K562 (cell line): Measurements from ENCODE around the gene MTREX. TPM values are rescaled to one million over a fixed set of nuclear protein-coding genes. Genes with fewer than 3 reads are reported as not detected.

Experiments used
- ATAC-seq: fragments of 200-7000 bp; cut with Tn5 transposase; 3 replicates; pipeline ENCODE4 v1.9.1; 2020; ENCODE audit warnings: moderate library complexity
- BruUV-seq: library from RNA; stranded (reverse); fragments of 400-500 nt; replicated peaks from 2 replicates; lab custom pipeline; 2021; lab: Mats Ljungman, UMichigan
- CTCF ChIA-PET: fragments of 300-600 bp; formaldehyde crosslinking; extraction: SDS; loops from one replicate; lab custom pipeline; 2021; ENCODE audit warnings: low intra/inter-chr PET ratio; lab: Yijun Ruan, JAX
- POLR2A ChIA-PET: fragments of 300-600, 350-650 bp; sonication (Branson Sonifier 250); formaldehyde crosslinking; extraction: SDS; loops from one replicate; lab custom pipeline; 2021; ENCODE audit warnings: antibody characterized with exemption, inconsistent platforms; lab: Yijun Ruan, JAX
- DNase-seq, 4 experiments: peaks; one replicate each; pipeline versions ENCODE4 v3.0.0 to v3.0.0-alpha.2; 2011 to 2018; ENCODE audit warnings: low spot score in 3 of 4, mixed read lengths in 3 of 4; ENCODE audit errors: extremely low read depth in 1 of 4
- FAIRE-seq: peaks from 2 replicates; lab custom pipeline; 2011; peaks lifted over from hg19 to GRCh38; lab: Jason Lieb, UNC
- H2AFZ ChIP-seq: 2 replicates; pipeline ENCODE4 v1.6.0; 2011; ENCODE audit warnings: low read depth, low read length, control low read depth, inconsistent platforms
- H3K27ac ChIP-seq: fragments of 200-600 bp; 3 replicates; pipeline ENCODE4 v1.8.0; 2011; ENCODE audit warnings: low read depth, mild to moderate bottlenecking, control low read depth, inconsistent platforms, low read length, moderate library complexity, mixed read lengths; ENCODE audit errors: extremely low read depth
- H3K27me3 ChIP-seq, 2 experiments: fragments of 300-600 bp in 1 of 2; 2 replicates in 1 of 2; 3 replicates in 1 of 2; pipeline versions ENCODE4 v1.6.0 to v1.8.0; 2011; ENCODE audit warnings: inconsistent platforms in 2 of 2, low read length in 2 of 2, mild to moderate bottlenecking in 1 of 2, mixed read lengths in 1 of 2, moderate library complexity in 1 of 2; ENCODE audit not compliant: control insufficient read depth in 2 of 2, insufficient read depth in 2 of 2
- H3K36me3 ChIP-seq: fragments of 300-600 bp; 3 replicates; pipeline ENCODE4 v1.8.0; 2011; ENCODE audit warnings: mild to moderate bottlenecking, low read length, inconsistent platforms; ENCODE audit not compliant: control insufficient read depth, insufficient read depth
- H3K4me1 ChIP-seq, 2 experiments: fragments of 200-600 bp in 1 of 2; replicated peaks in 1 of 2; 2 replicates in 1 of 2; 3 replicates in 1 of 2; pipeline versions ENCODE4 v1.5.1 to v1.8.0; 2011; ENCODE audit warnings: inconsistent platforms in 2 of 2, low read length in 2 of 2, mild to moderate bottlenecking in 1 of 2, mixed read lengths in 1 of 2, moderate library complexity in 1 of 2; ENCODE audit not compliant: control insufficient read depth in 2 of 2, insufficient read depth in 2 of 2
- H3K4me2 ChIP-seq: 2 replicates; pipeline ENCODE4 v1.6.1; 2011; ENCODE audit warnings: low read length, control low read depth, inconsistent platforms, mixed read lengths; ENCODE audit not compliant: insufficient read depth
- H3K4me3 ChIP-seq: fragments of 200-600 bp; sonication (generic), shearing (Covaris generic); 2 replicates; pipeline ENCODE4 v1.5.1; 2016; ENCODE audit warnings: control low read depth, inconsistent platforms
- H3K79me2 ChIP-seq: fragments of 200-600 bp; 3 replicates; pipeline ENCODE4 v1.8.0; 2011; ENCODE audit warnings: low read length, inconsistent platforms; ENCODE audit not compliant: control insufficient read depth, insufficient read depth
- H3K9ac ChIP-seq, 2 experiments: 2 replicates each; pipeline versions ENCODE4 v1.6.0 to v1.6.1; 2011; ENCODE audit warnings: low read depth in 2 of 2, low read length in 2 of 2, control low read depth in 1 of 2, inconsistent platforms in 1 of 2, mild to moderate bottlenecking in 1 of 2, mixed read lengths in 1 of 2; ENCODE audit not compliant: insufficient read depth in 1 of 2
- H3K9me1 ChIP-seq: one replicate; pipeline ENCODE4 v1.6.0; 2011; ENCODE audit warnings: inconsistent platforms, mild to moderate bottlenecking, low read length, moderate library complexity; ENCODE audit not compliant: control insufficient read depth, insufficient read depth
- H3K9me3 ChIP-seq: replicated peaks from 2 replicates; pipeline ENCODE4 v1.5.1; 2011; ENCODE audit warnings: low read depth, low read length, inconsistent platforms; ENCODE audit not compliant: control insufficient read depth, insufficient read depth
- H4K20me1 ChIP-seq: replicated peaks from 2 replicates; pipeline ENCODE4 v1.6.1; 2011; ENCODE audit warnings: low read length, inconsistent platforms, mixed read lengths; ENCODE audit not compliant: control insufficient read depth, insufficient read depth
- ARID2 ChIP-seq: fragments of 450-650 bp; IDR thresholded peaks from 2 replicates; pipeline ENCODE4 v1.6.1; 2017; ENCODE audit warnings: antibody characterized with exemption, mild to moderate bottlenecking
- CBX3 ChIP-seq, 2 experiments: IDR thresholded peaks; 1 replicate in 1 of 2; 2 replicates in 1 of 2; pipeline ENCODE4 v1.6.1; 2012; ENCODE audit warnings: inconsistent platforms in 2 of 2, low read length in 2 of 2, borderline replicate concordance in 1 of 2, control low read depth in 1 of 2
- CTCF ChIP-seq, 3 experiments: IDR thresholded peaks in 2 of 3; conservative IDR thresholded peaks in 1 of 3; 2 replicates each; pipeline ENCODE4 v1.5.1; 2011 to 2012; ENCODE audit warnings: low read length in 3 of 3, mild to moderate bottlenecking in 3 of 3, control low read depth in 2 of 3, improper control_type of control experiment in 1 of 3, inconsistent platforms in 1 of 3, low read depth in 1 of 3, mixed read lengths in 1 of 3, moderate library complexity in 1 of 3; ENCODE audit not compliant: insufficient read depth in 2 of 3
- ERF ChIP-seq: fragments of 450-650 bp; formaldehyde crosslinking; IDR thresholded peaks from 2 replicates; pipeline ENCODE4 v1.4.0; 2020; ENCODE audit warnings: mild to moderate bottlenecking, mixed read lengths
- GTF2F1 ChIP-seq: IDR thresholded peaks from 2 replicates; pipeline ENCODE4 v1.6.1; 2011; ENCODE audit warnings: low read depth, low read length, improper control_type of control experiment
- HDAC1 ChIP-seq, 2 experiments: fragments of 450-650 bp; IDR thresholded peaks; 2 replicates each; pipeline ENCODE4 v1.6.1; 2016 to 2017; ENCODE audit warnings: inconsistent platforms in 1 of 2, mild to moderate bottlenecking in 1 of 2, moderate library complexity in 1 of 2
- HMBOX1 ChIP-seq: sonication (generic); IDR thresholded peaks from 2 replicates; pipeline ENCODE4 v1.6.1; 2016
- HMG20B ChIP-seq: fragments of 250-450 bp; sonication (Bioruptor Pico); IDR thresholded peaks from 2 replicates; pipeline ENCODE4 v1.5.0; 2021; ENCODE audit warnings: mild to moderate bottlenecking
- RCOR1 ChIP-seq, 2 experiments: IDR thresholded peaks; 2 replicates each; pipeline ENCODE4 v1.6.1; 2012; ENCODE audit warnings: low read depth in 2 of 2, low read length in 2 of 2, borderline replicate concordance in 1 of 2, improper control_type of control experiment in 1 of 2
- SPI1 ChIP-seq: IDR thresholded peaks from 2 replicates; pipeline ENCODE4 v1.6.1; 2011; ENCODE audit warnings: low read depth, low read length, control low read depth, borderline replicate concordance
- TFE3 ChIP-seq: fragments of 450-650 bp; formaldehyde crosslinking; IDR thresholded peaks from 2 replicates; pipeline ENCODE4 v1.4.0; 2020; ENCODE audit warnings: mild to moderate bottlenecking, mixed read lengths
- TRIM24 ChIP-seq, 2 experiments: fragments of 450-650 bp; IDR thresholded peaks; 2 replicates each; pipeline ENCODE4 v1.6.1; 2016
- U2AF1 ChIP-seq: fragments of 200-400 bp; formaldehyde crosslinking; optimal IDR thresholded peaks from 2 replicates; pipeline ENCODE3; 2017; ENCODE audit warnings: mild to moderate bottlenecking, low read depth, low read length, moderate library complexity
- ZHX1 ChIP-seq: fragments of 150-350 bp; conservative IDR thresholded peaks from 2 replicates; pipeline ENCODE4 v1.6.1; 2014; ENCODE audit warnings: low read length
- ZNF143 ChIP-seq: sonication (generic); formaldehyde crosslinking; IDR thresholded peaks from 2 replicates; pipeline ENCODE4 v1.9.0; 2022; ENCODE audit warnings: mild to moderate bottlenecking, missing genetic modification reagents
- ZNF384 ChIP-seq: IDR thresholded peaks from 2 replicates; pipeline ENCODE4 v1.6.1; 2012; ENCODE audit warnings: low read depth, low read length, improper control_type of control experiment
- ZNF830 ChIP-seq: fragments of 250-450 bp; sonication (Bioruptor Pico); IDR thresholded peaks from 2 replicates; pipeline ENCODE4 v1.5.0; 2021; ENCODE audit warnings: mild to moderate bottlenecking
- WGBS: fragments of 100-300 bp; shearing (Covaris generic); methylation state at CpG from one replicate; pipeline ENCODE4 v1.1.6; 2016; ENCODE audit warnings: low coverage, mixed read lengths; ENCODE audit not compliant: insufficient coverage; ENCODE audit errors: missing lambda C conversion rate; 5-methylcytosine and 5-hydroxymethylcytosine counted together
- in situ Hi-C: fragments of 300-500 bp; cut with MboI; formaldehyde crosslinking; loops from 4 replicates; pipeline ENCODE4 v1.15.0; 2018; ENCODE audit warnings: inconsistent platforms, mixed read lengths
- intact Hi-C: fragments of 100-400 bp; cut with micrococcal nuclease; formaldehyde crosslinking; loops from 2 replicates; pipeline ENCODE4 v1.14.2; 2022
- polyA plus RNA-seq, 8 experiments: library from polyadenylated mRNA; depleted of rRNA in 4 of 8; stranded (reverse) in 5 of 8; unstranded in 3 of 8; fragments of >200 nt; fragmentation: Nextera tagmentation in 2 of 8; fragmentation: Illumina TruSeq in 1 of 8; extraction: Ambion mirVana in 2 of 8; extraction: Trizol in 1 of 8; gene quantifications; 2 replicates each; pipeline versions ENCODE4 v1.2.1 to v1.2.3, GENCODE V29; 2011 to 2014; ENCODE audit warnings: inconsistent platforms in 1 of 8, missing spikeins in 1 of 8
- total RNA-seq, 7 experiments: library from RNA; depleted of rRNA in 6 of 7; stranded (reverse); fragments of >200 nt in 6 of 7; fragmentation: Illumina TruSeq in 2 of 7; extraction: Trizol in 2 of 7; gene quantifications; 2 replicates each; pipeline versions ENCODE4 v1.2.1 to v1.2.3, GENCODE V29; 2011 to 2021; ENCODE audit warnings: low replicate concordance in 1 of 7

MTREX gene
- total and polyA plus RNA-seq, 9 of the 15 experiments (the other 6 are each of a cell fraction or from before 2014, with no cell fraction given), result 52.9 to 193 (median 150) TPM

GRCh38 chr5:55303238-55303690, 4.5 kb upstream of the MTREX start:
- no peaks in the 10 kb centered on the region for H3K9me1 ChIP-seq
- 100% methylated on average over 4 of the region's 4 CpGs for WGBS
- in situ Hi-C loops (no loop called here), intact Hi-C loops (loop anchor here (10.0 kb wide), 1 partner anchor 128 kb away; the partner anchor contains the start of gene CDC20B)
- peaks cover 90% of the 10 kb centered on the region for H3K79me2 ChIP-seq
- no peak overlapping the region for H3K4me3 ChIP-seq
- no peak overlapping the region for H3K9ac ChIP-seq
- no peak for FAIRE-seq
- no peak for DNase-seq
- H3K27me3 ChIP-seq, result no peaks in the 10 kb centered on the region
- peaks cover 3 to 6% of the 10 kb centered on the region in 2 experiments; a peak in 2 of 5 replicates for H3K4me1 ChIP-seq
- POLR2A ChIA-PET, result no interaction called here
- no TSS peak for BruUV-seq
- H3K36me3 ChIP-seq, result peaks cover 29% of the 10 kb centered on the region
- CTCF ChIA-PET, result no interaction called here
- no peaks in the 10 kb centered on the region for H4K20me1 ChIP-seq
- ATAC-seq, result no peak
- peaks cover 7% of the 10 kb centered on the region for H3K9me3 ChIP-seq
- H3K27ac ChIP-seq, result no peak overlapping the region
- no peak overlapping the region for H3K4me2 ChIP-seq
- no peak overlapping the region for H2AFZ ChIP-seq
- no peak for TF ChIP-seq ZNF384
- no peak for TF ChIP-seq RCOR1 (IDR thresholded peaks at IDR 0.05; ENCODE audit: borderline replicate concordance in 1 of 2, low read depth in 2 of 2, low read length in 2 of 2)
- TF ChIP-seq TRIM24 (IDR thresholded peaks at IDR 0.05), result peak; percentile 58 to 83; a peak in 3 of 4 replicates
- no peak for TF ChIP-seq U2AF1
- TF ChIP-seq CBX3 (IDR thresholded peaks at IDR 0.05; ENCODE audit: borderline replicate concordance in 1 of 2, low read length in 2 of 2), result peak in 1 of 2 experiments; percentile 80; a peak in 2 of 3 replicates
- no peak for TF ChIP-seq TFE3
- no peak for TF ChIP-seq ZHX1
- no peak for TF ChIP-seq CTCF (IDR thresholded peaks at IDR 0.05 in 2 of 3, conservative IDR thresholded peaks at IDR 0.05 in 1 of 3; ENCODE audit: insufficient read depth in 2 of 3, low read depth in 1 of 3, low read length in 3 of 3)
- TF ChIP-seq HMG20B (CRISPR knock-in tag), result no peak
- no peak for TF ChIP-seq HMBOX1
- no peak for TF ChIP-seq GTF2F1
- no peak for TF ChIP-seq ZNF143 (CRISPR knock-in tag)
- peak; percentile 62 for TF ChIP-seq SPI1
- no peak for TF ChIP-seq ZNF830
- TF ChIP-seq HDAC1 (IDR thresholded peaks at IDR 0.05), result no peak
- no peak for TF ChIP-seq ERF (CRISPR knock-in tag)
- no peak for TF ChIP-seq ARID2
